Fibroblast of pulmonary artery (primary cell): ENCODE results near the gene CHCHD3.

Experiments
- DNase-seq: peaks from one replicate; pipeline ENCODE4 v3.0.0-alpha.2; 2010; ENCODE audit warnings: low read depth
- H3K4me3 ChIP-seq: replicated peaks from 2 replicates; pipeline ENCODE4 v1.5.1; 2011; ENCODE audit warnings: low read depth, mild to moderate bottlenecking, control low read depth, low read length, moderate library complexity
- CTCF ChIP-seq: IDR thresholded peaks from 2 replicates; pipeline ENCODE4 v1.5.1; 2011; ENCODE audit warnings: mild to moderate bottlenecking, control low read depth, low read length, inconsistent platforms; ENCODE audit errors: missing control alignments

Gene CHCHD3

GRCh38 chr7:132869166-132869861 is 212.6 kb downstream of the CHCHD3 start:
- H3K4me3 ChIP-seq, result no peak overlapping the region
- no peak for TF ChIP-seq CTCF
- DNase-seq, result no peak

GRCh38 chr7:132866551-132866950 is 215.3 kb downstream of the CHCHD3 start:
- no peak for DNase-seq
- no peak overlapping the region for H3K4me3 ChIP-seq
- TF ChIP-seq CTCF, result no peak

- TF ChIP-seq CTCF, result no peak
- H3K4me3 ChIP-seq, result no peak overlapping the region
- DNase-seq, result no peak
Observed at GRCh38 chr7:132866144-132866531, 215.8 kb downstream of the CHCHD3 start.

- no peak for TF ChIP-seq CTCF
- no peak overlapping the region for H3K4me3 ChIP-seq
- DNase-seq, result peak; percentile 28
Observed at GRCh38 chr7:132865366-132866143, 216.3 kb downstream of the CHCHD3 start.

GRCh38 chr7:132861940-132862554 is 219.8 kb downstream of the CHCHD3 start:
- TF ChIP-seq CTCF, result no peak
- no peak for DNase-seq
- H3K4me3 ChIP-seq, result no peak overlapping the region

GRCh38 chr7:132861424-132861823 is 220.5 kb downstream of the CHCHD3 start:
- no peak for DNase-seq
- no peak overlapping the region for H3K4me3 ChIP-seq
- TF ChIP-seq CTCF, result no peak
